Immature natural killer cell (primary cell): ENCODE data around the gene METTL23. TPM values are rescaled to one million over a fixed set of nuclear protein-coding genes. Genes with fewer than 3 reads are reported as not detected.

Experiments
- DNase-seq, 3 donors: peaks; one replicate each; pipeline ENCODE4 v3.0.0; 2022; ENCODE audit warnings: mixed read lengths in 1 of 3
- H3K27ac Mint-ChIP-seq, 6 donors: one replicate each; pipeline ENCODE4 v1.8.0; 2020; ENCODE audit warnings: mixed read lengths in 6 of 6, mild to moderate bottlenecking in 5 of 6, inconsistent platforms in 4 of 6, moderate library complexity in 3 of 6
- H3K27me3 Mint-ChIP-seq, 3 donors: one replicate each; pipeline ENCODE4 v1.8.0; 2020 to 2021; ENCODE audit warnings: low read depth in 3 of 3, mild to moderate bottlenecking in 3 of 3, mixed read lengths in 3 of 3, moderate library complexity in 3 of 3, inconsistent platforms in 1 of 3
- H3K36me3 Mint-ChIP-seq, 3 donors: one replicate each; pipeline ENCODE4 v1.8.0; 2020; ENCODE audit warnings: mixed read lengths in 3 of 3, inconsistent platforms in 2 of 3, mild to moderate bottlenecking in 2 of 3
- H3K4me1 Mint-ChIP-seq, 2 donors: one replicate each; pipeline ENCODE4 v1.8.0; 2020; ENCODE audit warnings: inconsistent platforms in 2 of 2, mild to moderate bottlenecking in 2 of 2, mixed read lengths in 2 of 2, moderate library complexity in 1 of 2
- H3K4me3 Mint-ChIP-seq, 5 donors: one replicate each; pipeline ENCODE4 v1.8.0; 2020; ENCODE audit warnings: mild to moderate bottlenecking in 5 of 5, mixed read lengths in 5 of 5, inconsistent platforms in 3 of 5, moderate library complexity in 3 of 5
- H3K9me3 Mint-ChIP-seq, 6 donors: one replicate each; pipeline ENCODE4 v1.8.0; 2020; ENCODE audit warnings: mild to moderate bottlenecking in 6 of 6, mixed read lengths in 6 of 6, inconsistent platforms in 4 of 6, moderate library complexity in 3 of 6
- polyA plus RNA-seq, 3 donors: library from polyadenylated mRNA; unstranded; fragments of 300-500 nt; fragmentation: Illumina TruSeq; gene quantifications; one replicate each; pipeline ENCODE4 v1.2.3, GENCODE V29; 2021

METTL23 gene
- 100 to 1,000 TPM in 2 of 3 donors, 10 to 100 TPM in 1; 91.6 to 166 (median 133) TPM for polyA plus RNA-seq

- H3K4me1 Mint-ChIP-seq, result peaks cover 48 to 52% of the 10 kb centered on the region in 2 donors
- H3K27ac Mint-ChIP-seq, result peak within 1 kb of the TSS; percentile 98 to 100 (median 99)
- no peaks in the 10 kb centered on the region for H3K9me3 Mint-ChIP-seq
- DNase-seq, result peak in 1 of 3 donors; percentile 93
- H3K4me3 Mint-ChIP-seq, result peak within 1 kb of the TSS; percentile 89 to 98 (median 97)
- H3K36me3 Mint-ChIP-seq, result peaks cover 3 to 15% (median 13%) of the 10 kb centered on the region in 3 donors
- H3K27me3 Mint-ChIP-seq, result peaks cover 28 to 32% (median 31%) of the 10 kb centered on the region in 3 donors
These were observed at the start of gene METTL23 for GRCh38 chr17:76726776-76727718. TSS of gene METTL23 (plus strand) at chr17:76726839. CDS start at chr17:76729711, 2,872 bp downstream.

- peaks cover 0 to 3% (median 0%) of the 10 kb centered on the region in 3 donors for H3K36me3 Mint-ChIP-seq
- no peak overlapping the region for H3K4me3 Mint-ChIP-seq
- H3K27ac Mint-ChIP-seq, result no peak overlapping the region
- H3K27me3 Mint-ChIP-seq, result peaks cover 0 to 8% (median 5%) of the 10 kb centered on the region in 3 donors
- DNase-seq, result no peak
- H3K9me3 Mint-ChIP-seq, result no peaks in the 10 kb centered on the region
- H3K4me1 Mint-ChIP-seq, result peaks cover 27% of the 10 kb centered on the region in 2 donors
These were observed 49.2 kb upstream of the METTL23 start for GRCh38 chr17:76677406-76677805.

- H3K27ac Mint-ChIP-seq, result no peak overlapping the region
- H3K9me3 Mint-ChIP-seq, result no peaks in the 10 kb centered on the region
- peaks cover 0 to 3% (median 0%) of the 10 kb centered on the region in 3 donors for H3K36me3 Mint-ChIP-seq
- H3K27me3 Mint-ChIP-seq, result peaks cover 0 to 8% (median 3%) of the 10 kb centered on the region in 3 donors
- H3K4me3 Mint-ChIP-seq, result no peak overlapping the region
- DNase-seq, result peak; percentile 67 to 76 (median 71)
- peaks cover 26 to 31% of the 10 kb centered on the region in 2 donors for H3K4me1 Mint-ChIP-seq
These were observed 48.3 kb upstream of the METTL23 start for GRCh38 chr17:76678330-76678729.

- Mint-ChIP-seq H3K9me3 (no peaks in the 10 kb centered on the region), H3K27ac (peak overlapping the region in 1 of 6 donors; percentile 56), H3K4me3 (peak overlapping the region in 1 of 5 donors; percentile 62), H3K4me1 (peaks cover 26 to 32% of the 10 kb centered on the region in 2 donors), H3K36me3 (peaks cover 0 to 3% (median 0%) of the 10 kb centered on the region in 3 donors), H3K27me3 (peaks cover 0 to 10% (median 3%) of the 10 kb centered on the region in 3 donors)
- DNase-seq, result no peak
These were observed 47.4 kb upstream of the METTL23 start for GRCh38 chr17:76679239-76679638.

GRCh38 chr17:76681222-76682137 lies 45.2 kb upstream of the METTL23 start:
- Mint-ChIP-seq H3K36me3 (peaks cover 0 to 3% (median 0%) of the 10 kb centered on the region in 3 donors), H3K27ac (peak overlapping the region; percentile 66 to 94 (median 86)), H3K9me3 (no peaks in the 10 kb centered on the region), H3K27me3 (peaks cover 0 to 10% (median under 1%) of the 10 kb centered on the region in 3 donors), H3K4me1 (peaks cover 26 to 32% of the 10 kb centered on the region in 2 donors), H3K4me3 (peak overlapping the region; percentile 55 to 84 (median 70))
- DNase-seq, result peak; percentile 62 to 75 (median 66)

- Mint-ChIP-seq H3K9me3 (no peaks in the 10 kb centered on the region), H3K27ac (peak overlapping the region; percentile 66 to 94 (median 86)), H3K4me3 (peak overlapping the region; percentile 55 to 84 (median 70)), H3K27me3 (peaks cover 0 to 10% (median 0%) of the 10 kb centered on the region in 3 donors), H3K36me3 (peaks cover 0 to 3% (median 0%) of the 10 kb centered on the region in 3 donors), H3K4me1 (peaks cover 26 to 32% of the 10 kb centered on the region in 2 donors)
- peak; percentile 30 to 48 (median 30) for DNase-seq
These were observed 44.3 kb upstream of the METTL23 start for GRCh38 chr17:76682296-76682695.

- Mint-ChIP-seq H3K4me1 (peaks cover 26 to 32% of the 10 kb centered on the region in 2 donors), H3K27ac (peak overlapping the region in 2 of 6 donors; percentile 91 to 94), H3K36me3 (peaks cover 0 to 6% (median 3%) of the 10 kb centered on the region in 3 donors), H3K9me3 (no peaks in the 10 kb centered on the region), H3K4me3 (peak overlapping the region in 1 of 5 donors; percentile 14), H3K27me3 (peaks cover 0 to 10% (median 0%) of the 10 kb centered on the region in 3 donors)
- DNase-seq, result peak in 1 of 3 donors; percentile 24
These were observed 43.5 kb upstream of the METTL23 start for GRCh38 chr17:76683011-76683755.

GRCh38 chr17:76683921-76684745 lies 42.5 kb upstream of the METTL23 start:
- Mint-ChIP-seq H3K36me3 (peaks cover 0 to 6% (median 3%) of the 10 kb centered on the region in 3 donors), H3K9me3 (no peaks in the 10 kb centered on the region), H3K4me1 (peaks cover 26 to 32% of the 10 kb centered on the region in 2 donors), H3K27ac (peak overlapping the region in 1 of 6 donors; percentile 75), H3K27me3 (peaks cover 0 to 10% (median 0%) of the 10 kb centered on the region in 3 donors), H3K4me3 (no peak overlapping the region)
- DNase-seq, result no peak

GRCh38 chr17:76684756-76685155 lies 41.9 kb upstream of the METTL23 start:
- Mint-ChIP-seq H3K27ac (no peak overlapping the region), H3K36me3 (peaks cover 0 to 6% (median 3%) of the 10 kb centered on the region in 3 donors), H3K4me1 (peaks cover 26 to 32% of the 10 kb centered on the region in 2 donors), H3K4me3 (no peak overlapping the region), H3K27me3 (peaks cover 0 to 10% (median 2%) of the 10 kb centered on the region in 3 donors), H3K9me3 (no peaks in the 10 kb centered on the region)
- DNase-seq, result no peak

GRCh38 chr17:76685366-76685765 lies 41.3 kb upstream of the METTL23 start:
- peaks cover 0 to 6% (median 3%) of the 10 kb centered on the region in 3 donors for H3K36me3 Mint-ChIP-seq
- H3K4me3 Mint-ChIP-seq, result no peak overlapping the region
- H3K9me3 Mint-ChIP-seq, result no peaks in the 10 kb centered on the region
- peaks cover 23 to 29% of the 10 kb centered on the region in 2 donors for H3K4me1 Mint-ChIP-seq
- H3K27me3 Mint-ChIP-seq, result peaks cover 0 to 10% (median 2%) of the 10 kb centered on the region in 3 donors
- H3K27ac Mint-ChIP-seq, result peak overlapping the region in 1 of 6 donors; percentile 14
- no peak for DNase-seq

GRCh38 chr17:76685846-76686245 lies 40.8 kb upstream of the METTL23 start:
- Mint-ChIP-seq H3K27ac (no peak overlapping the region), H3K9me3 (no peaks in the 10 kb centered on the region), H3K4me1 (peaks cover 18 to 25% of the 10 kb centered on the region in 2 donors), H3K36me3 (peaks cover 0 to 6% (median 3%) of the 10 kb centered on the region in 3 donors), H3K27me3 (peaks cover 0 to 10% (median 2%) of the 10 kb centered on the region in 3 donors), H3K4me3 (no peak overlapping the region)
- no peak for DNase-seq
